Uterus (tissue), 2 donors: Measurements from ENCODE around the gene ORAI2.

ENCODE experiments used
- CTCF ChIP-seq, 4 experiments: fragments of 200-600 bp in 2 of 4; fragments of 450-650 bp in 2 of 4; sonication (generic) in 2 of 4; IDR thresholded peaks; one replicate each; pipeline ENCODE4 v1.5.1; 2016 to 2019; ENCODE audit warnings: antibody characterized with exemption in 4 of 4, mild to moderate bottlenecking in 2 of 4, moderate library complexity in 1 of 4
- POLR2A ChIP-seq, 2 donors: fragments of 450-650 bp; IDR thresholded peaks; one replicate each; pipeline ENCODE4 v1.6.1; 2016; ENCODE audit warnings: antibody characterized with exemption in 2 of 2, mild to moderate bottlenecking in 1 of 2, moderate library complexity in 1 of 2

- TF ChIP-seq CTCF (IDR thresholded peaks at IDR 0.05) (no peak), POLR2A (IDR thresholded peaks at IDR 0.05) (no peak)
Observed at GRCh38 chr7:102413091-102413490, 20.3 kb upstream of the ORAI2 start.
